Lung (tissue), 12 donors: ENCODE results near the gene OR10G6. TPM values are rescaled to one million over a fixed set of nuclear protein-coding genes. Genes with fewer than 3 reads are reported as not detected.

ENCODE experiments used
- ATAC-seq: fragments of 200-7000 bp; cut with Tn5 transposase; one replicate; pipeline ENCODE4 v1.9.1; 2020; ENCODE audit warnings: moderate number of reproducible peaks; ENCODE audit not compliant: insufficient read depth, low FRiP score
- DNase-seq, 3 donors: peaks; one replicate each; pipeline ENCODE4 v3.0.0-alpha.2; 2013 to 2017
- H3K27ac ChIP-seq, 2 donors: one replicate each; pipeline ENCODE4 v1.5.1; 2013; ENCODE audit warnings: mild to moderate bottlenecking in 2 of 2, moderate library complexity in 2 of 2, control low read depth in 1 of 2, inconsistent platforms in 1 of 2, low read depth in 1 of 2, low read length in 1 of 2
- H3K27me3 ChIP-seq, 3 donors: one replicate each; pipeline ENCODE4 v1.5.1; 2013; ENCODE audit warnings: low read length in 2 of 3; ENCODE audit not compliant: control insufficient read depth in 3 of 3, insufficient read depth in 3 of 3
- H3K36me3 ChIP-seq, 4 donors: one replicate each; pipeline ENCODE4 v1.5.1; 2013; ENCODE audit warnings: low read length in 4 of 4, mild to moderate bottlenecking in 1 of 4, moderate library complexity in 1 of 4; ENCODE audit not compliant: control insufficient read depth in 4 of 4, insufficient read depth in 4 of 4
- H3K4me1 ChIP-seq, 5 donors: one replicate each; pipeline ENCODE4 v1.5.1; 2013; ENCODE audit warnings: low read length in 5 of 5, mild to moderate bottlenecking in 2 of 5, moderate library complexity in 1 of 5; ENCODE audit not compliant: control insufficient read depth in 5 of 5, insufficient read depth in 5 of 5
- H3K4me3 ChIP-seq: one replicate; pipeline ENCODE4 v1.5.1; 2013; ENCODE audit warnings: mild to moderate bottlenecking, control low read depth, moderate library complexity
- H3K9ac ChIP-seq, 2 donors: one replicate each; pipeline ENCODE4 v1.5.1; 2013; ENCODE audit warnings: low read length in 2 of 2, control low read depth in 1 of 2; ENCODE audit not compliant: insufficient read depth in 1 of 2
- H3K9me3 ChIP-seq, 4 donors: one replicate each; pipeline ENCODE4 v1.5.1; 2013; ENCODE audit warnings: low read length in 3 of 4, mild to moderate bottlenecking in 1 of 4, moderate library complexity in 1 of 4; ENCODE audit not compliant: control insufficient read depth in 4 of 4, insufficient read depth in 3 of 4
- CTCF ChIP-seq: IDR thresholded peaks from 2 replicates; pipeline ENCODE4 v1.5.1; 2012; ENCODE audit warnings: mild to moderate bottlenecking; ENCODE audit errors: control extremely low read depth, extremely low read depth
- WGBS, 2 donors: extraction: QIAGEN DNeasy Blood & Tissue Kit; methylation state at CpG; one replicate each; pipeline ENCODE4 v1.1.7; 2013; 5-methylcytosine and 5-hydroxymethylcytosine counted together
- polyA plus RNA-seq, 2 donors: library from polyadenylated mRNA; stranded (reverse); fragments of 200-250 nt; gene quantifications; one replicate each; pipeline ENCODE4 v1.2.1, GENCODE V29; 2013
- total RNA-seq, 2 donors: library from RNA; depleted of rRNA in 1 of 2; stranded (reverse); fragments of >200 nt in 1 of 2; gene quantifications; one replicate each; pipeline ENCODE4 v1.2.1, GENCODE V29; 2014 to 2021
- donor health status: control.
- donor health status: control.
- donor health status: Bipolar disorder and iron deficiency.
- donor health status: healthy.
- donor health status: DM: yes; HTN: yes; CAD: no.

The OR10G6 gene
- total and polyA plus RNA-seq, 4 donors, result not detected

DNA sequence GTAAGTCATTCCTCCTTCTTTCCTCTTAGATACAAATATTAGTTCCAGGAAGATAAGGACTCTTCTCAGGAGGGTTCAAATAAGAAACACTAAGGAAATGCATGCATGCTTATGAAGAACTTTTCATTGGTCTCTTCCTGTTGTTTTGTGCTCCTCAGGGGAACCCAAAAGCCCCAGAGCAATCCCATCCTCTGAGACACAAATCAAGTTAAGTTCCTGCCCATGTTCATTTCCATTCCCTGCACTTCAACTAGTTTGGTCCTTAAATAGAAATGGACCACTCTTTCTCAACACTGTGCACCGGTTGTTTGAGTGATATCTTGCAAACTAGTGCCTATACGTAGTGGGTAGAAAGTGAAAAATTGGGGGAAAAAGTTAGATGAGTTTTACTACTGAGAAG is 17.7 kb upstream of the OR10G6 start, which contains the start of gene OR10G4:
OR10G4 (plus strand) TSS at position 301 of the 400 bp plus-strand sequence. CDS start 2,578 bp downstream, outside the sequence.
- Histone ChIP-seq H3K4me1 (no peaks in the 10 kb centered on the region), H3K36me3 (no peaks in the 10 kb centered on the region), H3K27me3 (no peaks in the 10 kb centered on the region), H3K9me3 (peaks cover 0 to 2% (median 0%) of the 10 kb centered on the region in 4 donors), H3K9ac (no peak within 1 kb of the TSS), H3K27ac (no peak within 1 kb of the TSS), H3K4me3 (no peak within 1 kb of the TSS)
- 81 to 82% methylated on average over 2 of the region's 2 CpGs for WGBS, 2 donors
- ATAC-seq (no peak), DNase-seq (no peak)
- TF ChIP-seq CTCF, result no peak

GRCh38 chr11:123979311-123979710 is 15.7 kb downstream of the OR10G6 start:
- Histone ChIP-seq H3K9ac (no peak overlapping the region), H3K27ac (no peak overlapping the region), H3K36me3 (no peaks in the 10 kb centered on the region), H3K27me3 (no peaks in the 10 kb centered on the region), H3K4me1 (no peaks in the 10 kb centered on the region), H3K9me3 (peaks cover 0 to 5% (median 0%) of the 10 kb centered on the region in 4 donors), H3K4me3 (no peak overlapping the region)
- DNase-seq (no peak), ATAC-seq (no peak)
- no peak for TF ChIP-seq CTCF
- WGBS, 2 donors, result 85 to 87% methylated on average over 5 of the region's 5 CpGs

GRCh38 chr11:123977731-123978347 is 17.1 kb downstream of the OR10G6 start, which contains the start of gene OR10S1:
OR10S1 (minus strand) TSS chr11:123977781; CDS start chr11:123977664, 117 bp downstream.
- DNase-seq, result no peak
- Histone ChIP-seq H3K9ac (no peak within 1 kb of the TSS), H3K36me3 (no peaks in the 10 kb centered on the region), H3K27ac (no peak within 1 kb of the TSS), H3K9me3 (peaks cover 0 to 5% (median 0%) of the 10 kb centered on the region in 4 donors), H3K4me1 (no peaks in the 10 kb centered on the region), H3K4me3 (no peak within 1 kb of the TSS), H3K27me3 (no peaks in the 10 kb centered on the region)
- no peak for ATAC-seq
- no peak for TF ChIP-seq CTCF
